Lower lobe of right lung (tissue), 2 donors: Measurements from ENCODE around the gene ZNF211. TPM values are rescaled to one million over a fixed set of nuclear protein-coding genes. Genes with fewer than 3 reads are reported as not detected.

Source experiments
- ATAC-seq, 2 donors: fragments of 200-7000 bp; cut with Tn5 transposase; one replicate each; pipeline ENCODE4 v1.9.1; 2020 to 2022; ENCODE audit warnings: mild to moderate bottlenecking in 2 of 2, moderate library complexity in 2 of 2
- DNase-seq: peaks from one replicate; pipeline ENCODE4 v3.0.0-alpha.2; 2020
- H3K27ac ChIP-seq: fragments of 200-600 bp; one replicate; pipeline ENCODE4 v1.8.0; 2022
- H3K27me3 ChIP-seq: fragments of 200-600 bp; one replicate; pipeline ENCODE4 v1.8.0; 2022; ENCODE audit warnings: low read depth
- H3K36me3 ChIP-seq: fragments of 200-600 bp; one replicate; pipeline ENCODE4 v1.8.0; 2022; ENCODE audit warnings: mild to moderate bottlenecking
- H3K4me1 ChIP-seq: fragments of 200-600 bp; one replicate; pipeline ENCODE4 v1.8.0; 2022
- H3K4me3 ChIP-seq: fragments of 200-600 bp; one replicate; pipeline ENCODE4 v1.8.0; 2022; ENCODE audit warnings: mild to moderate bottlenecking
- H3K9me3 ChIP-seq: fragments of 200-600 bp; one replicate; pipeline ENCODE4 v1.8.0; 2022
- intact Hi-C: fragments of 100-400 bp; cut with DNase I; formaldehyde crosslinking; loops from one replicate; pipeline ENCODE4 v1.11.0; 2022
- total RNA-seq: library from RNA; stranded (reverse); fragmentation: NEBNext Ultra II Directional; extraction: Animal tissue kit (Norgen Biotek cat#: 25700); gene quantifications from one replicate; pipeline ENCODE4 v1.2.1, GENCODE V29; 2021
- TF ChIP-seq, protein P1 (sequence below): fragments of 200-600 bp; IDR thresholded peaks from one replicate; pipeline ENCODE4 v1.8.0; 2022; ENCODE audit warnings: antibody characterized with exemption, mild to moderate bottlenecking
- donor health status: DM: no; HTN: yes; CAD: no; lungs with severe emphysema.

Gene ZNF211
- total RNA-seq, 1 donor from 2014 or later = 12.4 TPM

- intact Hi-C loops = no loop called here
- TF ChIP-seq, protein P1, sequence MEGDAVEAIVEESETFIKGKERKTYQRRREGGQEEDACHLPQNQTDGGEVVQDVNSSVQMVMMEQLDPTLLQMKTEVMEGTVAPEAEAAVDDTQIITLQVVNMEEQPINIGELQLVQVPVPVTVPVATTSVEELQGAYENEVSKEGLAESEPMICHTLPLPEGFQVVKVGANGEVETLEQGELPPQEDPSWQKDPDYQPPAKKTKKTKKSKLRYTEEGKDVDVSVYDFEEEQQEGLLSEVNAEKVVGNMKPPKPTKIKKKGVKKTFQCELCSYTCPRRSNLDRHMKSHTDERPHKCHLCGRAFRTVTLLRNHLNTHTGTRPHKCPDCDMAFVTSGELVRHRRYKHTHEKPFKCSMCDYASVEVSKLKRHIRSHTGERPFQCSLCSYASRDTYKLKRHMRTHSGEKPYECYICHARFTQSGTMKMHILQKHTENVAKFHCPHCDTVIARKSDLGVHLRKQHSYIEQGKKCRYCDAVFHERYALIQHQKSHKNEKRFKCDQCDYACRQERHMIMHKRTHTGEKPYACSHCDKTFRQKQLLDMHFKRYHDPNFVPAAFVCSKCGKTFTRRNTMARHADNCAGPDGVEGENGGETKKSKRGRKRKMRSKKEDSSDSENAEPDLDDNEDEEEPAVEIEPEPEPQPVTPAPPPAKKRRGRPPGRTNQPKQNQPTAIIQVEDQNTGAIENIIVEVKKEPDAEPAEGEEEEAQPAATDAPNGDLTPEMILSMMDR = no peak
- Histone ChIP-seq H3K27ac (no peak overlapping the region), H3K4me3 (no peak overlapping the region), H3K9me3 (peaks cover 5% of the 10 kb centered on the region), H3K36me3 (no peaks in the 10 kb centered on the region), H3K4me1 (no peaks in the 10 kb centered on the region), H3K27me3 (no peaks in the 10 kb centered on the region)
- DNase-seq = no peak
- no peak for ATAC-seq
Measured at GRCh38 chr19:57655443-57655842, 22.5 kb downstream of the ZNF211 start.

DNA sequence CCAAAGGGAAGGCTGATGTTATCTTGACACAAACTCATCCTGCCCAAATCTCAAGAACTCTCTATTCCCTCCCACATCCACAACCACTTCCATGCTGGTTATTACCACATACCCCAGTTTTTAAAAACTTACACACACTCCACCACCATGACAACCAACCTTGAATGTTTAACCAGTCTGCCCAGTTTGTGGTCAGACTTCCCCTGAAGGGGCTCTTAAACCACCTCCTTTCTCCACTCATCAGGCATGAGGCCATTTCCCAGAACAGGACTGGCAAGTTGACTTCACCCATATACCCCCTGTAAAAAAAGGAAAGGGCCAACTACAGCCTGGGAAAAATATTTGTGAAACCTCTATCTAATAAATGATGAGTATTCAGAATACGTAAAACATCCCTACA is 23.4 kb downstream of the ZNF211 start:
- intact Hi-C loops = no loop called here
- DNase-seq = no peak
- H3K36me3 ChIP-seq = no peaks in the 10 kb centered on the region
- no peak overlapping the region for H3K4me3 ChIP-seq
- no peaks in the 10 kb centered on the region for H3K4me1 ChIP-seq
- no peaks in the 10 kb centered on the region for H3K27me3 ChIP-seq
- TF ChIP-seq, protein P1 = no peak
- no peak for ATAC-seq
- H3K9me3 ChIP-seq = peaks cover 5% of the 10 kb centered on the region
- H3K27ac ChIP-seq = no peak overlapping the region

GRCh38 chr19:57664269-57665127 is 31.5 kb downstream of the ZNF211 start:
- peak overlapping the region; percentile 48 for H3K4me3 ChIP-seq
- H3K9me3 ChIP-seq = no peaks in the 10 kb centered on the region
- TF ChIP-seq, protein P1 = no peak
- H3K4me1 ChIP-seq = peaks cover 9% of the 10 kb centered on the region
- H3K36me3 ChIP-seq = no peaks in the 10 kb centered on the region
- DNase-seq (peak; percentile 50), ATAC-seq (peak; percentile 80 to 93)
- peak overlapping the region; percentile 1 for H3K27ac ChIP-seq
- intact Hi-C loops = no loop called here
- H3K27me3 ChIP-seq = peaks cover 27% of the 10 kb centered on the region

DNA sequence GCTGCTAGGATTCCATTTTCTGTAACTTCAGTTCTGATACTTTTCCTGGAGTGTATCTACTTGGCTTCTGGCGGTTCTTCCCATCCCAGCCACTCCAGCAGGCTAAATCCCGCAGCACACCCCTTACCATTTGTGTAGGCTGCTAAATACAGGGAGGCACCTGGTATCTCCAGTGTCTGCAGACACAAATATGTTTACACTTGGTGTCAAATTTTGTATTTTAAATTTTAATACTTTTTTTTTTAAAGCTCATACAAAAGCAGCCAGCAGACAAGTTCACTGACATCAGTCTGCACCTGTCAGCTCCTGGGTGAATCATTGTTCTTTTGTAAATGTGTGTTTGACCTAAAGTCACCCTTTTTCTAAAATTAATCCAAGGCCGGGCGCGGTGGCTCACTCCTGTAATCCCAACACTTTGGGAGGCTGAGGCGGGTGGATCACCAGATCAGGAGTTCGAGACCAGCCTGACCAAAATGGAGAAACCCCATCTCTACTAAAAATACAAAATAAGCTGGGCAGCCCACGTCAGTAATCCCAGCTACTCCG is 32.4 kb downstream of the ZNF211 start:
- H3K9me3 ChIP-seq = no peaks in the 10 kb centered on the region
- intact Hi-C loops = no loop called here
- H3K27ac ChIP-seq = no peak overlapping the region
- peaks cover 9% of the 10 kb centered on the region for H3K4me1 ChIP-seq
- no peak for DNase-seq
- H3K36me3 ChIP-seq = no peaks in the 10 kb centered on the region
- ATAC-seq = no peak
- no peak overlapping the region for H3K4me3 ChIP-seq
- TF ChIP-seq, protein P1 = no peak
- H3K27me3 ChIP-seq = peaks cover 27% of the 10 kb centered on the region

GRCh38 chr19:57667228-57667627 is 34.3 kb downstream of the ZNF211 start:
- TF ChIP-seq, protein P1 = no peak
- DNase-seq = no peak

More at GRCh38 chr19:57667228-57667627, 34.3 kb downstream of the ZNF211 start:
- H3K4me1 ChIP-seq = peaks cover 9% of the 10 kb centered on the region
- H3K27me3 ChIP-seq = peaks cover 27% of the 10 kb centered on the region
- no peaks in the 10 kb centered on the region for H3K9me3 ChIP-seq
- no peak overlapping the region for H3K4me3 ChIP-seq
- no peak overlapping the region for H3K27ac ChIP-seq
- H3K36me3 ChIP-seq = no peaks in the 10 kb centered on the region
- ATAC-seq = no peak
- intact Hi-C loops = no loop called here
